Astrocyte of the spinal cord (primary cell): ENCODE data around the gene RAB5B.
"Not testable (repeated sequence)": the region's sequence is repeated elsewhere in the genome, so short reads cannot be mapped to it uniquely, and the experiment has no call there.

Experiments used
- DNase-seq: peaks from one replicate; pipeline ENCODE4 v3.0.0; 2011; ENCODE audit warnings: low read depth, low spot score
- H3K4me3 ChIP-seq: 2 replicates; pipeline ENCODE4 v1.5.1; 2011; ENCODE audit warnings: low read depth, mild to moderate bottlenecking, low read length, moderate library complexity
- CTCF ChIP-seq: IDR thresholded peaks from 2 replicates; pipeline ENCODE4 v1.5.1; 2012; ENCODE audit warnings: low read depth, mild to moderate bottlenecking, low read length, inconsistent platforms
- in situ Hi-C: cut with HindIII; loops from 2 replicates; pipeline ENCODE4 v1.10.0; 2017; ENCODE audit warnings: low sequenced_read_pairs

The RAB5B gene

DNA sequence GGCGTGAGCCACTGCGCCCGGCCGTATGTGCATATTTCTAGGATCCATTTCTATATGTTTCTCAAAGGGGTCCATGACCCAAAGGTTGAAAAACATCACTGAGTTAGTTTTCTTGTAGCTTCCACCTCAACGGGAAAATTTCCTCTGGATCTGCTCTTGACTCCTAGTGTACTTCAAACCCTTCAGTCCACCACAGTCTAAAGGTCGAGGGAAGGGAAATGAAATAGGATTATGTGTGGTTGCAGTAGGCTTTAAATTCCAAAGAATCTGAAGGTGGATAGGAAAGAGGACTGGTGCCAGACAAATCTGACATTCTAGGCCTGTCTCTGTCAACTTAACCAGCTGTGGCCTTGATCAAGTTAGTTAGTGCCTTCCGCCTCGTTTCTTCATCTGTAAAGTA, 21.5 kb downstream of the RAB5B start:
- no peak overlapping the region for H3K4me3 ChIP-seq
- TF ChIP-seq CTCF: no peak
- in situ Hi-C loops: no loop called here
- no peak for DNase-seq

- peak; percentile 72 for DNase-seq
- peak; percentile 79 for TF ChIP-seq CTCF
- peak overlapping the region; percentile 89 for H3K4me3 ChIP-seq
- in situ Hi-C loops: no loop called here
Observed at GRCh38 chr12:55996201-55996714, 22.4 kb downstream of the RAB5B start.

GRCh38 chr12:55996715-55997534, 23.0 kb downstream of the RAB5B start, which contains the start of gene SUOX:
Gene SUOX, plus strand, starts transcription at chr12:55997276. Its CDS starts 4,946 bp downstream, at chr12:56002222.
- peak within 1 kb of the TSS; percentile 89 for H3K4me3 ChIP-seq
- TF ChIP-seq CTCF: no peak
- peak; percentile 98 for DNase-seq
- in situ Hi-C loops: no loop called here

DNA sequence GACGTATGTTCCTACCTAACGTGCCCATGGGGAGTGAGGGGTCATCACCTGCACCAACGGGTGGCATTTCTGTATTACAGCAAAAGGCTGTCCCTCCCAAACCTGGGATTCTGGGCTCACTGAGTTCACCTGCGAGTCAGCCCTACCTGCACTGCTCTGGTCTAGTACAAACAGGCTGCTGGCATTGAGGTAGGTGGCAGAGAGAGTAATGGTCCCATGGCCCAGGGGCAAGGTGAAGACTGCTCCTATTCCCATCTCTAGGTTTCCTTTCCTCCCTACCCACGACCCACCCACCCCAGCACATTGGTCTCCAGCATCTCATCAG, 23.6 kb downstream of the RAB5B start:
- in situ Hi-C loops: no loop called here
- TF ChIP-seq CTCF: no peak
- DNase-seq: no peak
- H3K4me3 ChIP-seq: peak overlapping the region; percentile 89

- in situ Hi-C loops, DNase-seq, H3K4me3 ChIP-seq: not testable (repeated sequence)
Observed at GRCh38 chr12:55999522-55999921, 25.6 kb downstream of the RAB5B start.

DNA sequence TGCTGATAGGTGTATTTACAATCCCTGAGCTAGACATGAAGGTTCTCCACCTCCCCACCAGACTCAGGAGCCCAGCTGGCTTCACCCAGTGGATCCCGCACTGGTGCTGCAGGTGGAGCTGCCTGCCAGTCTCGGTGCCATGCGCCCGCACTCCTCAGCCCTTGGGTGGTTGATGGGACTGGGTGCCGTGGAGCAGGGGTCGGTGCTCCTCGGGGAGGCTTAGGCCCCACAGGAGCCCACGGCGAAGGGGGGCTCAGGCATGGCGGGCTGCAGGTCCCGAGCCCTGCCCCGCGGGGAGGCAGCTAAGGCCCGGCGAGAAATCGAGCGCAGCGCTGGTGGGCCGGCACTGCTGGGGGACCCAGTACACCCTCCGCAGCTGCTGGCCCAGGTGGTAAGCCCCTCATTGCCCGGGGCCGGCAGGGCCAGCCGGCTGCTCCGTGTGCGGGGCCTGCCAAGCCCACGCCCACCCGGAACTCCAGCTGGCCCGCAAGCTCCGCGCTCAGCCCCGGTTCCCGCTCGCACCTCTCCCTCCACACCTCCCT, 26.2 kb downstream of the RAB5B start:
- in situ Hi-C loops, H3K4me3 ChIP-seq, DNase-seq: not testable (repeated sequence)

DNA sequence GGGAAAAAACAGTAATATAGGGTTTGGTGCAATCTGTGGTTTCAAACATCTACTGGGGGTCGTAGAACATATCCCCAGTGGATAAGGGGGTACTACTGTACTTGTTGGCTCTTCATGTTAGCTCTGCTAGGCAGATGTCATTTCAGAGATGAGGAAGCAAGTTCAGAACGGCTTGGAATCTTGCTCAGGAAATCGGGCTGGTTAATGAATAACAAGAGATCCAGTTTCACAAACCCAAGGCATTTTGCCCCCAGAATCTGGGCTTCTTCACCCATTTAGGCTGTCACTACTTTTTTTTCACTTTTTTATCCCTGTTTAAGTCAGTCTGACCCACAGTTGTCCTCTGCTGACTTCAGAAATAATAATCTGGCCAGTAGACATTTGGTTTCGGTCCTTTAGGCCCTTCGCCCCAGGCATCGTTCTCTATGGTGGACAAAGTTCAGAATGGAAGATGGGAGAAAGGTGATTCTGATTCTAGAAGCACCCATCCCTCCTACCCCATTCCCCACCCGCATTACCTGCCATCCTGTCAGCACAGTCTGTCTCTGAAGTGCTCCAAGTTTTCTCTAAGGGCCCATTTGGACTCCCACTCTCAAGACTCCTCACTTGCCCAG, 27.7 kb downstream of the RAB5B start:
- in situ Hi-C loops: no loop called here
- H3K4me3 ChIP-seq: no peak overlapping the region
- no peak for TF ChIP-seq CTCF
- DNase-seq: no peak

- H3K4me3 ChIP-seq, in situ Hi-C loops, DNase-seq: not testable (repeated sequence)
Observed at GRCh38 chr12:56003376-56003775, 29.5 kb downstream of the RAB5B start.
